HG03571 (cell line): ENCODE measurements around the gene ENDOU.

ENCODE experiments used
- ATAC-seq: cut with Tn5 transposase; IDR thresholded peaks from one replicate; pipeline ENCODE4 v1.9.1; 2021; ENCODE audit not compliant: unreplicated experiment

ENDOU gene, protein sequence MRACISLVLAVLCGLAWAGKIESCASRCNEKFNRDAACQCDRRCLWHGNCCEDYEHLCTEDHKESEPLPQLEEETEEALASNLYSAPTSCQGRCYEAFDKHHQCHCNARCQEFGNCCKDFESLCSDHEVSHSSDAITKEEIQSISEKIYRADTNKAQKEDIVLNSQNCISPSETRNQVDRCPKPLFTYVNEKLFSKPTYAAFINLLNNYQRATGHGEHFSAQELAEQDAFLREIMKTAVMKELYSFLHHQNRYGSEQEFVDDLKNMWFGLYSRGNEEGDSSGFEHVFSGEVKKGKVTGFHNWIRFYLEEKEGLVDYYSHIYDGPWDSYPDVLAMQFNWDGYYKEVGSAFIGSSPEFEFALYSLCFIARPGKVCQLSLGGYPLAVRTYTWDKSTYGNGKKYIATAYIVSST

DNA sequence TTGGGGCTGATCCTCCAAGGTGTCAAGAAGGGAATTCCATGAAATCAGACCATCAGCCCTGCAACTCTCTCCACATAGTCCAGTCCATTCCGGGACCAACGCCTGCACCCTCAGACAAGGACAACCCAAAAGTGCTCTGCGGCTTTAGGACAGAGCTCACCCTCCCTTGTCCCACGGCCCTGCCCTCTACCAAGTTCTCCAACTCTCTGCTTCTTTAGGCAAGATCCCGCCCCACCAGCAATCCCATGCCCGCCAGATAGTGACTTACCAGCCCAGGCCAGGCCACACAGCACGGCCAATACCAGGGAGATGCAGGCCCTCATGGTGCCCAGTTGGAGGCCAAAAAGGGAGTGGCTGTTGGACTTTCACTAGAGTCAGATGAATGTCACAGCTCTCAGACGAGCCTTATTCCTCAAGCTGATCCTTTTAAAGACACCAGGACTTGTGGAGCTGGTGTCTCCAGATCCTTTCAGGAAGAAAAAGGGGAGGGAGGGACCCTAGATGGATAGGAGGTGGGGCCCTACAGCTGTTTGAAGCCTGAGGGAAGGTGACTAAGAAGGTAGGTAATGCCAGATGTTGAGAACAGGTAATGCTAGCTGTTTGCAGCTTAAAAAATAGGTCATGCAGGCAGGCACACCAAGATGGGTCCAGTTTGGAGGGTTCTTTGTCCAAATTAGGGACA is at the start of gene ENDOU:
Gene ENDOU, minus strand, starts transcription at position 400 of the 682 bp plus-strand sequence. Its CDS starts 77 bp downstream, at position 323.
- ATAC-seq: no peak

DNA sequence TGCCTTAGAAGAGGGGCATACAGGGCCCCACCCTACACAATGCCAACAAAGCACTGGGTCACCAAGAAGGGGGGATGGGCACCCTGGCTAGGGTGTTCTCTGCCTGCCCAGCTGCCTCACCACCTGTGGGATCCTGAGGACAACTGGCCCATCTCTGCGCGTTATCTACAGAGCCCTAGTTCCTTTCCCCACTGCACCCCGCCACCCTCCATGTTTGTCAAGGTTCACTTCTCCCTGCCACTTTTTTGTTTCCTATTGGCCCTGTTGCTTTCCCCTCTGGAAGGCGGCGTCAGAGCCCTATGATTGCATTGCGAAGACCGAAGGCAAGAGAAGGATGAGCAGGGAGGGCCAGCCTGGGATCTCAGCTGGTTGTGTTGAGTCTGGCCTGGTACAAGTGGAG is 49.4 kb upstream of the ENDOU start:
- no peak for ATAC-seq

DNA sequence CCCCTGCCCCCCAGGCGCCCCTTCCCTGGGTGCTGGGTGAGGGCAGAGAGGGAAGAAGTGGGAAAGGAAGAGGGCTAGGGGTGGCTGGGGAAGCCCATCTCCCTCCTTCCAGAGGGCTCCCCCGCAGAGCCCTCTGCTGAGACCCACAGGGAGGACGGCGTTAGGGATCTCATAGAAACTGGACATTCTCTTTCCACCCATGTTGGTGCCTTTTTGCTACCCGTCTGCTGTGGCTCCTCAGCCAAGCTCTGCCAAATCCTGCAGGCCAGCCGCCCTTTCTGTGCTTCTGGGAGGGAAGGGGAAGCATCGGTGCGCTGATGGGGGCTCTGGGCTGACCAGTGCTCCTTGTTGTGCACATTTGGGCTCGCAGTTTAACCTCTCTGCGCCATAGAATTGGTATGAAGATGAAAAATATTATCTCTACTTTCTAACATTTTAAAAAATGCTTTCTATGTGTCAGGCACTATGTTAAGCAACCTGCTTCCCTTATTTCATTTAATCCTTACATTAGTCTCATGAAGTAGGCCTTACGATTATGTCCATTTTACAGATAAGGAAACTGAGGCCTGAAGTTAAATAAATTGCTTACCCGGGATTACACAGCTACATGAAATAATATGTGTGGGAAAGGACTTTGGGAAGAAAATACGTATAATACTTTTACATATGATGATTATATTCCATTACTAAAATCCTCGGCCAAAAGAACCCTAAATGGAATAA is 48.7 kb upstream of the ENDOU start:
- no peak for ATAC-seq

DNA sequence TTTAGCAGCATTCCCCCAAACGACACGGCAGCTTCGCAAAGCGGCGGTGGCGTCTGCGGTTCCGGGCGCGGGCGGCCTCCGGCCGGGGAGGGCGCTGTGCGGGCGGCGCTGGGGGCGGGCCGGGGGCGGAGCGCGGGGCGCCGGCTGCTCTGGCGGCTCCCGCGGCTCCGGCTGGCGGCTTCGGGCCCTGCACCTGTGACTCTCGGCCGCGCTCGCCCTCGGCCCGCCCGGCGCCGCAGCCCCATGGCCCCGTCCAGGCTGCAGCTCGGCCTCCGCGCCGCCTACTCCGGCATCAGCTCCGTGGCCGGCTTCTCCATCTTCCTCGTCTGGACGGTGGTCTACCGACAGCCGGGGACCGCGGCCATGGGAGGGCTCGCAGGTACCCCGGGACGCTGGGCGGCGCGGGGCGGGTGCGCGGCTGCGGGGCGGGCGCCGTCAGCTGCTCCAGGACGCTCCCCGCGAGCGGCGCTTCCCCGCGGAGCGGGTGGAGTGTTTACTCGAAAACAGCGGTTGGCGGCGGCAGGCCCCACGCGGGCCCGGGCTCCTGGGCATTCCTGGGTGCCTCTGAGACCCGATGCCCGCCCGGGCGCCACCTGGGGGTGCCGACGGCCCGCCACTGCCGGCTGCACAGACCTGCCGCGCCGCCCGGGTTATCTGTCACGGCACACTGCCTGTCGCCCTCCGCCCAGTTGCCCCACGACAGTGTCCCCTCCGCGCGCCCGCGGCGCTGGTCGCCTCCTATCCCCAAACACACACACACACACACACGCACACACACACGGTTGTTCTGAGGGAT is 48.0 kb upstream of the ENDOU start, which contains the start of gene SLC48A1:
Gene SLC48A1, plus strand, starts transcription at position 177 of the 796 bp plus-strand sequence. Its CDS starts 67 bp downstream, at position 244.
- peak; percentile 82 for ATAC-seq

DNA sequence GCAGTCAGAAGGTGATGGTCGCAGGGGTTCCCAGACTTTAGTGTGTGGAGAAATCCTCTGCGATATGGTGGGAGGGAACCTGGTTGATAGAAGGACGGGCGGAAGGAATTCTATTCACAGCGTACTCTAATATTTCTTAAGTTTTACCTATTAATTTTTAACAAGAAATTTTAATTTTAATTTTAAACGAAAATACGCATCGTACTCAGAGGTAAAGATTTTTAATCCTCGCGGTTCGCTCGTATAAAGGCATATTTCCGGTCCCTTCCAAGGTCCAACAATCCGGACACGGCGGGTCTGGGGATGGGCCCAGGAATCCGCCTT is 47.4 kb upstream of the ENDOU start:
- no peak for ATAC-seq

DNA sequence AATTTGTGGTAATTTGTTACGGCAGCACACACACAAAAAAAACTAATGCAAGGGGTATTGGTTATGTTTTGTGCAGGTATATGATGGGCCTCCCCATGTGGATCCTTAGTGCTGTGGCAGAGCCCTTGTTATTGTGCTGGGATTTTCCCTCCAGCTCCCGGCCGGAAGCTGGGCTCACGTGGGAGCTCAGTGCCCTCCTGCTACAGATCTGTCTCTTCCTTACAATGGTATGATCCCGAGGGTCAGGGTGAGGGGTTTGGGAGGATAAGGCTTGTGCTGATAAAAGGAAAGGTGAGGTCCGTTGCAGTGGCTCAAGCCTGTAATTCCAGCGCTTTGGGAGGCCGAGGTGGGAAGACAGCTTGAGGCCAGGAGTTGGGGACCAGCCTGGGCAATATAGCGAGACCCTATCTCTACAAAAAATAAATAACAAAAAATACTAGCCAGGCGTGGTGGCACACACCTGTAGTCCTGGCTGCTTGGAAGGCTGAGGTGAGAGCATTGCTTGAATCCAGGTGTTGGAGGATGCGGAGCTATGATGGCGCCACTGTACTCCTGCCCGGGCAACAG is 46.9 kb upstream of the ENDOU start:
- no peak for ATAC-seq

DNA sequence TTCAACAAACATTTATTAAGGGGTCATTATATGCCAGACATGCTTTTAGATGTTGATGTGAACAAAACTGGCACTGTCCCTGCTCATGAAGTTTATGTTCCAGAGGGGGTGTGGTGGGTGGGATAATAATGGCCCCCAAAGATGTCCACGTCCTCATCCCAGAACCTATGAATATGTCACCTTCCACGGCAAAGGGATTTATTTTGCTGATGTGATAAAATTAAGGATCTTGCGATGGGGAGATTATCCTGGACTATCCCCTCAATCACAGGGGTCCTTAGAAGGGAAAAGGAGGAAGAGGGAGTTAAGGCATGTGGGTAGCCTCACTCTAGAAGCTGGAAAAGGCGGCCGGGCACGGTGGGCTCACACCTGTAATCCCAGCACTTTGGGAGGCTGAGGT is 46.0 kb upstream of the ENDOU start:
- no peak for ATAC-seq

DNA sequence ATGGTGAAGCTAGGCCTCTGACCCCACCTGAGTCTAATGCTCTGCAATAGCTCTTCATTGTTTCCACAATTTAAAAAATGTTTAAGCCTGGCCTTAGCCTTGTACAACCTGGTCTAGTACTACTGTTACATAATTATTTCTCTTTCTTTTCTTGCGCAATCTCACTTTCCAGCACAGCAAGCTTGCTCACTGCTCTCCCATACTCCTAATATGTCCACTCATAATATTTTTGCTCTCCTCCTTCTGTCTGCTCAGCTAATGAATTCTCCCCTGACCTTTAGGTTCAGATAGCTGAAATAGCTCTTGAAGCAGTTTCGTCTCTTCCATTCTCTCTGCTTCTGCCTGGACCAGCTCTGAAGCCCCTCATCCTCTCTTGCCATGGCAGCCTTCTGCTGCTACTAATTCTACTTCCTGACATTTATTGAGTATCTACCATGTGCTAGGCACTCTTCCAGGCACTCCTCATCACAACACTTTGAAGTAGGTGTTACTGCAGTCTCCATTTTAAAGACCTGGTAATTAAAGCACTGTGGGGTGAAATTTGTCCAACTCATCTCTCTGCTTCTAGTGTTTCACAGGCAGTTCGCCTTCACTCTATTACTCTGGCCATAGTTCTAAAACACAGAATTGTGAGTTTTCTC is 44.9 kb upstream of the ENDOU start:
- ATAC-seq: no peak

DNA sequence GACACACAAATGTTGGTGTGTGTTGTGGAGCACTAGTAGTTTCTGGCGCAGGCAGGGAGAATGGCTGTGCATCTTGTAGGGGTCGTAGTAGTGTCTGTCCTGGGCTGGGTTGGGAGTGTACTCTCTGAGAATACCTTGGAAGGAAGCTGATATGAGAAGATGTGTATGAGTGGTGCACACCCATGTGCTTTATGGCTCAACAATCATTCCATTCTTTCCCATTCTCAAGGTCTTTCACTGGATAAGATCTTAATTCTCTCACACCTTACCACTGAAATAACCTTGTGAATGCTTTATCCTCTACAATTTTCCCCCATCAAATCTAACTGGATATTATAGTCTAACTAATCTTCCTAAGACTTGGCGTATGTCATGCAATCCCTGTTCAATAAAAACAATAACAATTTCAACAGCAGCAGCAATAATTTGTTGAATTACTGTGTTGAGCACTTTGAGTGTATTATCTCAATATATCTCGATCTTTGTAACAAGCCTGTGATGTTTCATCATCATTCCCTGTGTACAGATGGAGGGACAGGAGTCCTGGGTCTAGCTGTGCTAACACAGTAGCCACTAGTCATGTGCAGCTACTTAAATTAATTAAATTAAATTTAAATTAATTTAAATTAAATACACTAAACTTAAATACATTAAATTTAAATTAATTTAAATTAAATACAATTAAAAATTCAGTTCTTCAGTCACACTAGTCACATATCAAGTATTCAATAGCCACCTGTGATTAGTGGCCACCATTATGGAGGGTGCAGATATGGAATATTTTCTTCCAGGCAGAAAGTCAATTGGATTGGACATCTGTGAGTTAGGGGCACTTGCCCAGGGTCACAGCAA is 44.2 kb upstream of the ENDOU start:
- no peak for ATAC-seq

DNA sequence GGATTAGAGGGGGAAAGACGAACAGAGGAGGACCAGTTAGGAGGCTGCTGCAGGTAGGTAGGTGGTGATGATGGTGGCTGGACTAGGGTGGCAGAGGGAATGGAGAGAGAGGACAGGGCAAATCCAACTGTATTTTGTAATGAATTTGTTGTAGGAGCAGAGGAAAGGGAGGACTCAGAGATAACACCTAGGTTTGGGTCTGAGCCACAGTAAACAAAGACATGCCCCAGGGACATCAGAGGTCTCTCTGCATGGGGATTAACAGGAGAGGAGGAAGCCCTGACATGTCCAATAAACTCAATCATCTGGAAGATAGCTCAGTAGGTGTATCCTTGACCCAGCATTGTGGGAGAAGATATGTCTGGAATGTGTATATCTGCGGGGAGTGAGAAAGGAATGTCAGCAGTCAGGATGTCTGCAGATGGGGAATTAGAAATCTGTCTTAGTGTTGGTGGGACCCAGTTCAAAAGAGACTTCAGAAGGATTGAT is 43.1 kb upstream of the ENDOU start:
- ATAC-seq: no peak

DNA sequence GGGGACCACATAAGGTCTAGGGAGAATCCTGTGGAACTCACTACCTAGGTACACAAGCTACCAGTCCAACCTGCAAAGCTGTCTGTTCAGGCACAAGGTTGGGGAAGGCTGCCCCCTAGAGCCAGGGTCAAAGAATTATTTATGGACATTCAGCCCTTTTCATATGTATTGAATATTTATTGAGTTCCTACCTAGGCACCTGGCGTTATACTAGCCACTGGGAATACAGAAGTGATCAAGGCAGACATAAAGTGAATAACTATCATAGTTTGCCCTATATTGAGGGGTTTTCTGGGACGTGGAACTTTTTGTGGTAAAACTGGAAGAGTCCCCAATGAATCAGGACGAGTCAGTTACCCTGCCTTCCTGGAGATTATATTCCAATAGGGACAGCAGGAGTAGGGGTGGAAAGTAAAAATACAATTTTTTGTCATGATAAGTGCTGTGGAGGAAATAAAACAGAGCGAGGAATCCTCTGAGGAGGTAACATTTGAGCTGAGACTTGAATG is 42.0 kb upstream of the ENDOU start:
- ATAC-seq: no peak

DNA sequence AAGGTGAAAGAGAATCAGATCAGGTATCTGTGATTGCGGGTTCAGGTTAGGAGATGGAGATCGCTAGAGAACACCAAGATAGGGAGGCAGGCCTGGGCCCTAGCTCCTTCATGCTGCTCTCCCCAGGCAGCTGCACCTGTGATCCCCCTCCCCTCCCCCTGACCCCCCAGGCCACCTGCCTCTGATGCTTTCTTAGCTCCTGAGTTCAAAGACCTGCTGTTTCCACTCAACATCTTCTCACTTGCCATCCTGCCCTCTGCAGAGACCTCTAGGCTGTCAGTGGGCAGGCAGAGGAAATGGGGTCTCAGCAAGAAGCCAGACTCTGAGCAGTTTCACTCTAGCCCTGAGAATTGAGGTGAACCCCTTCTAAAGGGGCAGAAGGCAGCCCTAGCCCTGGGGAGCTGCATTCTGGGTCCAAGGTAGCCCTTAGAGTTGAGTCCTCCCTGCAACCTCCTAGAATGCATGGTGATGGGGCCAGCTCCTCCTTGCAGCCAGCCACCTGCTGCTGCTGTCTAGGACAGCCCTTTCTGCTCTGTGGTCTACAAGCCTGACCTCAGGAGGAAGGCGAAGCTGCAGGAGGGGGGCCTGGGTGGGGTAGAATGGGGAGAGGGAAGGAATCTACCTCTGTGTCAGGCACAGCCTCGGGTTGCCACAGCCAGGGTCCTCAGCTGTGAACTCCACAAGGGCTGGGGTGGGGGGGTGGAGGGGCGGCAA is 41.4 kb upstream of the ENDOU start:
- no peak for ATAC-seq

DNA sequence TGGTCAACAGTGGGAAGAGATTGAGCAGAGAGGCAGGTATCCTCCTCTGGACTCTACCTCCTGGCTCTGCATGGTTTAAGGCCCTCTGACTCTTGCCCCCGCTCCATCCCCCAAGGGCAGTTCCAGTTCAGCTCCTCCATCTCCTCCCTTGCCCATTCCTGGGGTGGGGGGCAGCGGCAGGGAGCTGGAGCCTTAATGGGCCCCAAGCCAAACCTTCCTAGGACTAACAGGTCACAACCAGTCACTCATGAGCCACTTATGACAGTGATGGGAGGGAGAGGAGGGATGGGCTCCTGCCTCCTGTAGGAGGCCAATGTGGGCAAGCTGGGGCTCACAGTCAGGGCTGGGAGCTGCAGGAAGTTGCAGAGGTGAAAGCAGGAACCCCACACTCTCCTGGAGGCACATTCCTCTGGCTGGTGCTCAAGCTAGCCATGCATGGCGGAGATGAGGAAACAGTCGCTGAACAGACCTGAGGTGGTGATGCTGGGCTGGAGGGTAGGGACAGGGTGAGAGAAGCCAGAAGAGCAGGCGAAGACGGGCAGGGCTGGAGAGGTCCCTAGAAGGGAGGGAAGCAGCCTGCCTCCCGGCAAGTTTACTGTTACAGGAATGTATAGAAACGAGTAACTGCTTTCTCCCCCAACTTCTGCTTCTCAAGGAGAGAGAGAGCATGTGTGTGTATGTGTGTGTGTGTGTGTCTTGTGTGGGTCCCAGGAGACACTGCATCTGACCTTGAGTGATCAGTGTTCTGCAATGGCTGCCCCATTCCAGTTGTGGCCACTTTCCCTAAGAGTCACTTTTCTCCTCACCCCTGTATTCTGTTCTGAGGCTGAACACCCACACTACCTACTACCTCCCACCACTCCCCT is 38.4 kb upstream of the ENDOU start:
- ATAC-seq: no peak

DNA sequence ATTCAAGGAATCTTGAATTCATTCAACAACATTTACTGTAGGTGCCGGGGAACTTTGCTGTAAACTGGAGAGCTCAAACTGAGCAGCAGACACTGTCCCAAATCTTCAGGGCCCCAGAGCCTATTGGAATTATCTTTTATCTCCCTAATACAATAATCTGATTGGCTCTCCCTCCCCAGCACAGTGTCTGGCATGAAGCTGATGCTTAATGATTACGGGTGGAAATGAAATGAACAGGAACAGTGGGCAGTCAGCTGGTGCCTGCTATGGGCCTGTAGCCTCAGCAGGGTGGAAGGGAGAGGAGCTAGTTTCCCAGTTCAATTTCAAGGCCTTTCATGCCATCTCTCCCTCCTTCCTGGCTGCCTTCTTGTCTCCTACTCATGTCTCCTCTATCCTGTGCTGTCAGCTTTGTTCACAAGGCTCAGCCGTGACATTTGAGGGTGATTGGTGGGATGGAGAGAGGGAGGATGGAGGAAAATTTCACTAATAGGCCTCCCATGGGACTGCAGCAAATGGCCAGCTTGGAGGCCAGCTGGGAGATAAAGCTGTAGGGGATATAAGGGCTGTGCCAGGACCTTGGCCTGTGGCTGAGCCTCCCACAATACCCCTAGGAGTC is 37.7 kb upstream of the ENDOU start:
- no peak for ATAC-seq

DNA sequence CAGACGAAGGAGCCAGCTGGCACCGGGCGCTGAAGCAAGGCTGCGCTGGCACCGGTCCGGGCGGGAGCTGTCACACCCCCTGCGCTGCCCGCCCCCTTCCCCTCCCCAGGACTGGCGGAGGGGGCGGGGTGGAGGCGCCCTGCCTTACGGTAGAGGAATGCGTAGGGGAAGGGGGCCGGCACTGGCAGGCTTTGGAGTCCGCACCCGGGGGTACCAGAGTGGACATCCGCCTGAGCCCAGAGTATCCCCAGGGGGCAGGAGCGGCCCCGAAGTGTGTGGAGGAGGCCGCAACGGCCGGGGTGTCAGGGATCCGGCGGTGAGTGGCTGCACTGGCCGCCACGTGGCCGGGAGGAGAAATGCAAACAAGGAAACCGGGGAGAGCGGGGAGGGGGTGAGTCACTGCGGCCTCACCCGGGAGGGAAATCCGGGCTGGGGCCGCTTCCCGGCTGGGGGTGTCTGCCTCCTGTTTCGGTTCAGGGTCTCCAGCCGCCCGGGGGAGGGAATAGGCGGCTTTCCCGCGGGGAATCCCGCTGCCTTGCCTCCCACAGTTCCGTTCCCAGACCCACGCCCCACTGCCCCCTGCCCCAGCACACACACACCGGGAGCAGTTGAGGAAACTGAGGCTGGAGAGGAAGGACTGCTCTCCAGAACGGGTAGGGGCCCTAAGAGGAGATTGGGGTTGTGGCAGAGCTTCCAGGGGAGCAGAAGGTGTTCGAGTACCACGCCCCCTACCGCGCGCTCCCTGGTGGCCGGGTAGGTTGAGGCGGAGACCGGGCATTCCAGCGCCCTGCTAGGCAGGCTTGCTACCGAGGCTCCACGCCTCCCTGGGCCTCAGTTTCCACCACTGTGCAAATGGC is 33.8 kb upstream of the ENDOU start, which contains the start of gene RAPGEF3:
Gene RAPGEF3, minus strand, starts transcription at position 47 of the 857 bp plus-strand sequence. CDS start 324 bp downstream, outside the sequence.
- no peak for ATAC-seq

DNA sequence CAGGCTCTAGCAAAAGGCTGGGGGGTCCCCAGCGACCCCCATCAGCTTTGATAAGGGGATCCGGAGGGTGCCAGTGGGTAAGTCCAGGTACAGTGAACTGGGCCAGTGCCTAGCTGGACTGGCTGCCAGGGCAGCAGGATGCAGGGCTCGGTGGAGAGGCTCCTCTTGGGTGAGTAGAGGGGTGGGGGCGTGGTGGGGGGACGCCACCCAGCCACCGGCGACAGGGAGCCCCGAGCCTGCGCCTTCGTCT is 33.2 kb upstream of the ENDOU start:
- ATAC-seq: no peak
